ENCODE data around the gene ABCC11.
"Not testable (repeated sequence)": the region's sequence is repeated elsewhere in the genome, so short reads cannot be mapped to it uniquely, and the experiment has no call there.

The ABCC11 gene

GRCh38 chr16:48193846-48194245 lies 53.5 kb downstream of the ABCC11 start:
- no peak overlapping the region for H3K4me3 ChIP-seq (ENCODE audit: low read depth, low read length)
- TF ChIP-seq, protein P1, sequence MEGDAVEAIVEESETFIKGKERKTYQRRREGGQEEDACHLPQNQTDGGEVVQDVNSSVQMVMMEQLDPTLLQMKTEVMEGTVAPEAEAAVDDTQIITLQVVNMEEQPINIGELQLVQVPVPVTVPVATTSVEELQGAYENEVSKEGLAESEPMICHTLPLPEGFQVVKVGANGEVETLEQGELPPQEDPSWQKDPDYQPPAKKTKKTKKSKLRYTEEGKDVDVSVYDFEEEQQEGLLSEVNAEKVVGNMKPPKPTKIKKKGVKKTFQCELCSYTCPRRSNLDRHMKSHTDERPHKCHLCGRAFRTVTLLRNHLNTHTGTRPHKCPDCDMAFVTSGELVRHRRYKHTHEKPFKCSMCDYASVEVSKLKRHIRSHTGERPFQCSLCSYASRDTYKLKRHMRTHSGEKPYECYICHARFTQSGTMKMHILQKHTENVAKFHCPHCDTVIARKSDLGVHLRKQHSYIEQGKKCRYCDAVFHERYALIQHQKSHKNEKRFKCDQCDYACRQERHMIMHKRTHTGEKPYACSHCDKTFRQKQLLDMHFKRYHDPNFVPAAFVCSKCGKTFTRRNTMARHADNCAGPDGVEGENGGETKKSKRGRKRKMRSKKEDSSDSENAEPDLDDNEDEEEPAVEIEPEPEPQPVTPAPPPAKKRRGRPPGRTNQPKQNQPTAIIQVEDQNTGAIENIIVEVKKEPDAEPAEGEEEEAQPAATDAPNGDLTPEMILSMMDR (IDR thresholded peaks at IDR 0.05; ENCODE audit: insufficient read depth, low read depth, low read length, missing control alignments) = no peak
- no peak for DNase-seq (ENCODE audit: low read depth)

DNA sequence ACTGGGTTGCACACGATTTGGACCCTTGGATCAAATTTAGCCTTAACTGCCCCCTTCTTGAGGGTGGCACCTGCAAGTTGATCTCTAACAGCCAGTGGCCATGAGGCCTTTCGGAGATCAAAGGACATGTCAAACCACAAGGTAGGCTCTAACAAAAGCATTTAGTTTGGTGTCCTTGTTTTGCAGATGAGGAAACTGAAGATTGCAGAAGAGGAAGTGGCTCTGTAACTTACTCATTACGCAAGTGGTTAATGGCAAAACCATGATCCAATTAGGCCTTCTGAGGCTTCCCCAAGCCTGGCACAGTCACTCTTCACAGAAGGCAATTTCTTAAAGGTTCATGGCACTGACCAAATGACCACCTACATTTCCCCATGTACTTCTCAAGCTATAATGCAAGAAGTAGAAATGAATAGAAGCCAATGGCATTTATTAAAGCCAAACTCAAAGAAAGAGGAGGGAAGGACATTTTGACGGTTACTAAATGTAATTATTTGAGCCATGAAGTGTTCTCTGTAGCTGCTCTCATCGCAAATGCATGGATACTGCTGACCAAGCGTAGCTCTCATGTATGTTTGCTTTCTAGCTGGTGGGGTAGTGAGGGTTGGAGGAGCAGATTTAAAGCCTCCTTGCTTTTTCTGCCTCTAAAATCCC lies 58.8 kb downstream of the ABCC11 start:
- DNase-seq (ENCODE audit: low read depth) = peak; percentile 81
- no peak overlapping the region for H3K4me3 ChIP-seq (ENCODE audit: low read depth, low read length)
- TF ChIP-seq, protein P1 (IDR thresholded peaks at IDR 0.05; ENCODE audit: insufficient read depth, low read depth, low read length, missing control alignments) = no peak

GRCh38 chr16:48187779-48188178 lies 59.6 kb downstream of the ABCC11 start:
- no peak for DNase-seq (ENCODE audit: low read depth)
- TF ChIP-seq, protein P1 (IDR thresholded peaks at IDR 0.05; ENCODE audit: insufficient read depth, low read depth, low read length, missing control alignments) = no peak
- no peak overlapping the region for H3K4me3 ChIP-seq (ENCODE audit: low read depth, low read length)

DNA sequence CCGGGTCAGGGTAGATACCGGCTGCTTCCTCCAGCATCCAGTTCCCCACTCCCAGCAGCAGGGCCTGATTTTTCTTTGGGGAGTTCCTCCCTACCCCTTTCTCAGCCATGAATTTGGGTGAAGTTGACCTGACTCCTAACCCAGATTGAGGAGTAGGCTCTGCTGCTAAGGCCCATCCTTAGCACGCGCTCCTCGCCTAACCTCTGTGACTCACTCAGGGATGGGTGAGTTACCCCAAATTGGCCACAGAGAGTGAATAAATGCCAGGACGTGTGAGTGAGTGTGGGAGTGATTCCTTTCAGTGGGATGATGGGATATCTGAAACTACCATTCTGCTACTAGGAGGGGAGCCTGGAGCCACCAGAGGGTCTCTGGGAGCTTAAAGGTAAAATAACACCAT lies 62.7 kb downstream of the ABCC11 start:
- DNase-seq (ENCODE audit: low read depth) = no peak
- no peak overlapping the region for H3K4me3 ChIP-seq (ENCODE audit: low read depth, low read length)
- TF ChIP-seq, protein P1 (IDR thresholded peaks at IDR 0.05; ENCODE audit: insufficient read depth, low read depth, low read length, missing control alignments) = no peak

GRCh38 chr16:48182979-48183537 lies 64.3 kb downstream of the ABCC11 start:
- no peak for DNase-seq (ENCODE audit: low read depth)
- TF ChIP-seq, protein P1 (IDR thresholded peaks at IDR 0.05; ENCODE audit: insufficient read depth, low read depth, low read length, missing control alignments) = no peak
- no peak overlapping the region for H3K4me3 ChIP-seq (ENCODE audit: low read depth, low read length)

GRCh38 chr16:48181746-48182520 lies 65.4 kb downstream of the ABCC11 start:
- not testable (repeated sequence) for H3K4me3 ChIP-seq (ENCODE audit: low read depth, low read length); DNase-seq (ENCODE audit: low read depth)

DNA sequence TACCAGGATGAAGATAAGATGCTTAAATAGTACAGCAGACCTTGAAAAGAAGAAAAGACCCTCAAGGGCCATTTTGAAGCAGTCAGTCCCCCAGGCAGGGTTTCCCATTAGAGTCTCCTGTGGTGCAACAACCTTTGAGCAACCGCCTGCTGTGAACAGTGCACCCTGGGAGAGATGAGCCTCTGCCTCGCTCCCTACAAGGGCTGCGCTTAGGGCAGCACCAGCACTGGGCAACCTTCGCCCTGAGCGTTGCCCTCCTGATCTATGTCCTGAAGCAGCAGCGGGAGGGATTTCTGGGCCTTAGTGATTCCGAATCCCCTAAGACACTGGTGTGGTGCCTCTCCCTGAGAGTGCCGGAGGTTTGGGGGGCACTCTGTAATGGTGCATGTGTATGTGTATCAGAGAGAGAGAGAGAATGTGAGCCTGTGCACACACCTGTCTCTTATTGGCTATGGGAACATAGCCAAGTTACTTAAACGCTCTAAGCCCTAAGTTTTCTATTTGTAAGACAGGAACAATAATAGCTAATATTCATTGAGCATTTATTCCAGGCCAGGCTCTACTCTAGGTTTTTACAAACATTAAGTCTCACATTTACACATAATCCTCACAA lies 66.4 kb downstream of the ABCC11 start:
- H3K4me3 ChIP-seq (ENCODE audit: low read depth, low read length) = no peak overlapping the region
- no peak for DNase-seq (ENCODE audit: low read depth)
- TF ChIP-seq, protein P1 (IDR thresholded peaks at IDR 0.05; ENCODE audit: insufficient read depth, low read depth, low read length, missing control alignments) = no peak

Measured in GM12865 (cell line).